ENCODE data around the gene WWC1. TPM values are rescaled to one million over a fixed set of nuclear protein-coding genes. Genes with fewer than 3 reads are reported as not detected.

The WWC1 gene
- total RNA-seq, 1 donor from 2014 or later: 118 TPM

- H3K27me3 ChIP-seq (ENCODE audit: control insufficient read depth, insufficient read depth, low read length): no peaks in the 10 kb centered on the region
- peak; percentile 91 for DNase-seq (ENCODE audit: low read depth)
- H3K36me3 ChIP-seq (ENCODE audit: control insufficient read depth, insufficient read depth, low read length): no peaks in the 10 kb centered on the region
- H3K4me3 ChIP-seq (ENCODE audit: low read depth, low read length): no peak overlapping the region
- no peak for TF ChIP-seq CTCF (IDR thresholded peaks at IDR 0.05; ENCODE audit: insufficient read depth, low read length, poor library complexity, severe bottlenecking)
These were observed 26.2 kb downstream of the WWC1 start for GRCh38 chr5:168317521-168318147.

- Histone ChIP-seq H3K4me3 (ENCODE audit: low read depth, low read length) (no peak overlapping the region), H3K27me3 (ENCODE audit: control insufficient read depth, insufficient read depth, low read length) (no peaks in the 10 kb centered on the region), H3K36me3 (ENCODE audit: control insufficient read depth, insufficient read depth, low read length) (no peaks in the 10 kb centered on the region)
- no peak for TF ChIP-seq CTCF (IDR thresholded peaks at IDR 0.05; ENCODE audit: insufficient read depth, low read length, poor library complexity, severe bottlenecking)
- DNase-seq (ENCODE audit: low read depth): no peak
These were observed 26.8 kb downstream of the WWC1 start for GRCh38 chr5:168318240-168318639.

GRCh38 chr5:168319774-168320173 lies 28.3 kb downstream of the WWC1 start:
- H3K36me3 ChIP-seq (ENCODE audit: control insufficient read depth, insufficient read depth, low read length): no peaks in the 10 kb centered on the region
- no peak overlapping the region for H3K4me3 ChIP-seq (ENCODE audit: low read depth, low read length)
- no peak for DNase-seq (ENCODE audit: low read depth)
- no peak for TF ChIP-seq CTCF (IDR thresholded peaks at IDR 0.05; ENCODE audit: insufficient read depth, low read length, poor library complexity, severe bottlenecking)
- H3K27me3 ChIP-seq (ENCODE audit: control insufficient read depth, insufficient read depth, low read length): no peaks in the 10 kb centered on the region

GRCh38 chr5:168320805-168321204 lies 29.4 kb downstream of the WWC1 start:
- H3K4me3 ChIP-seq (ENCODE audit: low read depth, low read length): no peak overlapping the region
- no peak for DNase-seq (ENCODE audit: low read depth)

GRCh38 chr5:168324859-168325630 lies 33.6 kb downstream of the WWC1 start:
- TF ChIP-seq CTCF (IDR thresholded peaks at IDR 0.05; ENCODE audit: insufficient read depth, low read length, poor library complexity, severe bottlenecking): no peak
- DNase-seq (ENCODE audit: low read depth): peak; percentile 69
- no peak overlapping the region for H3K4me3 ChIP-seq (ENCODE audit: low read depth, low read length)

More at GRCh38 chr5:168320805-168321204, 29.4 kb downstream of the WWC1 start:
- no peak for TF ChIP-seq CTCF (IDR thresholded peaks at IDR 0.05; ENCODE audit: insufficient read depth, low read length, poor library complexity, severe bottlenecking)
- Histone ChIP-seq H3K36me3 (ENCODE audit: control insufficient read depth, insufficient read depth, low read length) (no peaks in the 10 kb centered on the region), H3K27me3 (ENCODE audit: control insufficient read depth, insufficient read depth, low read length) (no peaks in the 10 kb centered on the region)

More at GRCh38 chr5:168324859-168325630, 33.6 kb downstream of the WWC1 start:
- no peaks in the 10 kb centered on the region for H3K36me3 ChIP-seq (ENCODE audit: control insufficient read depth, insufficient read depth, low read length)
- H3K27me3 ChIP-seq (ENCODE audit: control insufficient read depth, insufficient read depth, low read length): no peaks in the 10 kb centered on the region
